ENCODE results near the gene GTF2IRD1.

DNA sequence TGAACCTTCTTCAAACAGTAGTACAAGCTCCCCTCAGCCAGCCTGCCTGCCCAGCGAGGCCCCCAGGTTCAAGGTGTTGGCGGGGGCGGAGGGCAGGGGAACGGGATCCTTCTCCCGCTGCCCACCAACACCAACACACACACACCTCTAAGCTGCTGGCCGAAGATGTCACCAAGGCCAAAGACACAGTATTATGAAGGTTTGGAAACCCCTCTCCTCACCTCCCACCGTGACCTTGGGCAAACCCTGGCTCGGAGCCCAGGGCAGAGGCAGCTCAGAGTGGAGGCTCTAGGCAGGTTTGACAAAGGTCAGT, 49.4 kb upstream of the GTF2IRD1 start:
- no peak for TF ChIP-seq EZH2 (IDR thresholded peaks at IDR 0.05; ENCODE audit: borderline replicate concordance)
- TF ChIP-seq, protein P1, sequence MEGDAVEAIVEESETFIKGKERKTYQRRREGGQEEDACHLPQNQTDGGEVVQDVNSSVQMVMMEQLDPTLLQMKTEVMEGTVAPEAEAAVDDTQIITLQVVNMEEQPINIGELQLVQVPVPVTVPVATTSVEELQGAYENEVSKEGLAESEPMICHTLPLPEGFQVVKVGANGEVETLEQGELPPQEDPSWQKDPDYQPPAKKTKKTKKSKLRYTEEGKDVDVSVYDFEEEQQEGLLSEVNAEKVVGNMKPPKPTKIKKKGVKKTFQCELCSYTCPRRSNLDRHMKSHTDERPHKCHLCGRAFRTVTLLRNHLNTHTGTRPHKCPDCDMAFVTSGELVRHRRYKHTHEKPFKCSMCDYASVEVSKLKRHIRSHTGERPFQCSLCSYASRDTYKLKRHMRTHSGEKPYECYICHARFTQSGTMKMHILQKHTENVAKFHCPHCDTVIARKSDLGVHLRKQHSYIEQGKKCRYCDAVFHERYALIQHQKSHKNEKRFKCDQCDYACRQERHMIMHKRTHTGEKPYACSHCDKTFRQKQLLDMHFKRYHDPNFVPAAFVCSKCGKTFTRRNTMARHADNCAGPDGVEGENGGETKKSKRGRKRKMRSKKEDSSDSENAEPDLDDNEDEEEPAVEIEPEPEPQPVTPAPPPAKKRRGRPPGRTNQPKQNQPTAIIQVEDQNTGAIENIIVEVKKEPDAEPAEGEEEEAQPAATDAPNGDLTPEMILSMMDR (IDR thresholded peaks at IDR 0.05; ENCODE audit: poor library complexity) = no peak
- TF ChIP-seq EZH2phosphoT487 (IDR thresholded peaks at IDR 0.05; ENCODE audit: low read depth, severe bottlenecking, unreplicated experiment) = no peak

All from hepatocyte (in vitro differentiated cells).